Measurements from ENCODE around the gene CPSF7.
"Not testable (repeated sequence)": the region's sequence is repeated elsewhere in the genome, so short reads cannot be mapped to it uniquely, and the experiment has no call there.

The CPSF7 gene

DNA sequence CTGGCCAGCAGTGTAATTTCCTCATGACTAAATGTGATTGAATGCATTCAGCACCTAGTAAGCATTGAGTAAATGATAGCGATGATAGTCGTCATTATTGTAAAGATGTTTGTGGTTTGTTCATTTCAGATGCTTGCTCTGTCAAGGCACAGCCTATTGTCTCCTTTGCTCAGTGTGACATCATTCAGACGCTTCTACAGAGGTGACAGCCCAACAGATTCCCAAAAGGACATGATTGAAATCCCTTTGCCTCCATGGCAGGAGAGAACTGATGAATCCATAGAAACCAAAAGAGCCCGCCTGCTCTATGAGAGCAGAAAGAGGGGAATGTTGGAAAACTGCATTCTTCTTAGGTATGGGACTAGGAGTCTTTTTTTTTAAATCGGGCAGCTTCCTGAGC, 7.7 kb upstream of the CPSF7 start:
- DNase-seq, result no peak

- not testable (repeated sequence) for DNase-seq
These were observed 1.1 kb upstream of the CPSF7 start for GRCh38 chr11:61430839-61431238.

DNA sequence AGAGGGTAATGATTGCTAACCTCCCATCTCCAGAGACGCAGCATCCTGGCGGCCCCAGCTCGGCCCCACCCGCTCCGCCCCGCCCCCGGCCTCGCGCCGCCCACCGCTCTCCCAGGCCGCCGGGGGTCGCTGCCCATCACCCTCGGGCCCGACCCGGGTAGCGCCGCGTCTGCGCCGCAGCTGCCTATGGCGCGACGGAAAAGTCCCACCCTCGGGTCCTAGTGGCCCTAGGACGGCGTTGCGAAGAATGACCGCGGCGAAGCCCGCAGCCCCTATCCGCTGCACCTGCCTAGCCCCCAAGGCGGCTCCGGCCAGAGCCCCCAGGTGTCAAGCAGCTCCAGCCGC, 457 bp downstream of the CPSF7 start:
- DNase-seq, result no peak

DNA sequence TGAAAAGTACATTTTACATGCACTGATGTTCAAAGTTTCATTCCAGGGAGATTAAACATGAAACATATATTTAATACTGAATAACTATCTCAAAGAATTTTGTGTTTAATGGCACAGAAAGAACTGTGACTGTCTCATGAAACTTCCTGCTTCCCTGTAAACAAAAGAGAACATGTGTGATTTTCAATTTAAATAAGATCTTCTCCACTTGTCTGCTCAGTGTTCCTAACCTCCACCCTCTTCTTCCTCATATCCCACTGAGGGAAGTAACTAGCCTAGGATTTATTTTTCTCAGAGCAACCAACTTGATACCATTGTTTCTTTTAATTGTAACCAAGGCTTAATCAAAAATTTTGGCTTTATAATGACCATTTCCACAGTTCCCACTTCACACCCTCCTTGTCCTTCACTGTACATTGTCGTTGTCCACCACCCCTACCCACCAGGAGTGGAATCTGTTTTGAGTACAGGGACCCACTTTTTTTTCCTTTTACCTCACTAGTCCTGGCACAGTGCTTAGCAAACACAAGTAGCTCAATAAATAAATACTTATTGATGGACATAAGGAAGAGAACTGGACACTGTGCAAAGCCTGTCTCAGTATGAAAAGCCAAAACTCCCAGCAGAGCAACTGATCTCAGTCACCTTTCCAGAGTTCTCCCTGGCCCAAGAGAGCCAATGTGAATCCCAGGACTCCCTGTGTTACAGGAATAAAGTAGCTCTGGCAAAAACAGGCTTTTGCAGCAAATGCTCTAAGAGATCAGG, 4.2 kb downstream of the CPSF7 start:
- DNase-seq, result no peak

DNA sequence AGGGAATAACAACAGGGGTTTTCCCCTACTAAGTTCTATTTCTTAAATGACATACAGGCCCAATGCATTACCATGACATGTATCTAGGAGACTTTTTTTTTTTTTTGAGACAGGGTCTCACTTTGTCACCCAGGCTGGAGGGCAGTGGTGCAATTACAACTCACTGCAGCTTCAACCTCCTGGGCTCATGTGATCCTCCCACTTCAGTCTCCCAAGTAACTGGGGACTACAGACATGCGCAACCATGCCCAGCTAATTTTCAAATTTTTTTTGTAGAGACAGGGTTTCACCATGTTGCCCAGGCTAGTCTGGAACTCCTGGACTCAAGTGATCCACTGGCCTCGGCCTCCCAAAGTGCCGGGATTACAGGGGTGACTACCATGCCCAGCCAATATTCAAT, 7.5 kb downstream of the CPSF7 start:
- no peak for DNase-seq

DNA sequence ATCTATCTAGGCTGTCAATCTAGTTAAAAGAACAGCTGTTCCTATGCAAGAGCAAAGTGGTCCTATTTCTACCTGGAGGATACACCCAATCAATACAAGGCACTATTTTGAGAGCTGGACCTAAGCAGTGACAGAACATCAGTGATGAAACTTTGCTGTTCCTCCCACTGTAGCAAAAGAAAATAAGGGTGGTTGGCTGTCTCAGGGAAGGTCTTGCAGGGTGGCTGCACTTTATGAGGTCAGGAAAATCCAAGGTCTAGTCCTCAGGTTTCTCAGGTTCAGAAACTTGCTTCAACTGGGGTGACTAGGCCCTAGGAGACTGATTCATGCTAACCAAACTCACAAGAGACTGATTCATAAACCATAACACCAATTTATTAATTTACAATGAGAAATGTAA, 11.6 kb downstream of the CPSF7 start:
- DNase-seq, result no peak

GRCh38 chr11:61417670-61418069, 12.1 kb downstream of the CPSF7 start:
- no peak for DNase-seq

GRCh38 chr11:61416941-61417340, 12.8 kb downstream of the CPSF7 start:
- DNase-seq, result no peak

- no peak for DNase-seq
These were observed 14.4 kb downstream of the CPSF7 start for GRCh38 chr11:61415381-61415780.

DNA sequence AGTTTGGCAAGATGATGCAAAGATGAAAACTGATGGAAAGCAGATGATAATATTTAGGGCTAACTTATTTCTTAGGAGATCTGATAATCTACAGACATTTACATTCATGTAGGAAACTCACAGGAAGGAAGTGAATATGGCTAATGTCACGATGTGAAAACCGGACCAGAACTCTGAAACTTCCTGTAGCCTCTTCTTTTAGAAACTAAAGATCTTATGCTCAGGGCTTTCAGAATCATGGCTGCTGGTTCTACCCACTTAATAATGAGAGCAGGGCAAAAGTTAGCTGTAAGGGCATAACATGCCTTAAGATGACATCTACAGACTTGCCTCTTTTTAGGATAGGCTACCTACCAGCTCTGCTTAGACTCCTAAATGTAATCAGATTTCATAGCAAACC, 15.2 kb downstream of the CPSF7 start:
- no peak for DNase-seq

DNA sequence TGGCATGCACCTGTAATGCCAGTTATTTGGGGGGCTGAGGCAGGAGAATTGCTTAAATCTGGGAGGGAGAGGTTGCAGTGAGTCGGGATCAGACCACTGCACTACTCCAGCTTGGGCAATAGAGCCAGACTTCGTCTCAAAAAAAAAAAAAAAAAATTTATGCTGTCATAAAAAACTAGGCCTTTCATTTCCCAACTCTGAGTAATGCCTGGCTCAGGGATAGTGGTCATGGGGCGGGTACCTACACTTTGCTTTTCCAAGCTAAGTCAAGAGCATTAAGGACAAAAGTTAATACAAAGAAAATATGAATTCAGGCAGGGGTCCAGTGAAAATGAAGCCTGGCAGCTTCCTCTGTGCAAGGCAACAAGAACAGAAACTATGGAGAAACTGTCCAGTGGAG, 16.3 kb downstream of the CPSF7 start:
- no peak for DNase-seq

GRCh38 chr11:61411589-61411988, 18.2 kb downstream of the CPSF7 start:
- no peak for DNase-seq

- DNase-seq, result no peak
These were observed 22.6 kb downstream of the CPSF7 start for GRCh38 chr11:61406991-61407728.

GRCh38 chr11:61406067-61406466, 23.7 kb downstream of the CPSF7 start:
- peak in 1 of 2 donors; percentile 56 for DNase-seq

- no peak for DNase-seq
These were observed 25.1 kb downstream of the CPSF7 start for GRCh38 chr11:61404641-61405040.

GRCh38 chr11:61404103-61404502, 25.7 kb downstream of the CPSF7 start:
- DNase-seq, result no peak

GRCh38 chr11:61403658-61404057, 26.1 kb downstream of the CPSF7 start:
- DNase-seq, result no peak

DNA sequence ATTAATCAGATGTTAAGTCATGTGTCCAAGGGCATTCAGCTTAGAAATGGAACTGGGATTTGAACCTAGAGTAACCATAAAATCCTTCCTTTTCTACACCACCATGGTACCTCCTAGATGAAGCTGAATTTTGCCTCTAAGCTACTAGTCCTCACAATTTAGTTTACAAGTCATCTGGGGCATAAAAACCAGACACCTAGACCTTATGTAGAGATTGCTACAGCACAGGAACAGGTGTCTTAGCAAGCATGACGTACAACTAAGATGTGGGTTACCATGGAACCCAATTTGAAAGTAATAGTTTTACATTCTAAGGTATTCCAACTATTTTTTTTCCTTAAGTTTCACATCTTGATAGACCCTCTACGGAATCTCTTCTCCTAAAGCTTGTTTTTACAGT, 28.2 kb downstream of the CPSF7 start:
- DNase-seq, result no peak

DNA sequence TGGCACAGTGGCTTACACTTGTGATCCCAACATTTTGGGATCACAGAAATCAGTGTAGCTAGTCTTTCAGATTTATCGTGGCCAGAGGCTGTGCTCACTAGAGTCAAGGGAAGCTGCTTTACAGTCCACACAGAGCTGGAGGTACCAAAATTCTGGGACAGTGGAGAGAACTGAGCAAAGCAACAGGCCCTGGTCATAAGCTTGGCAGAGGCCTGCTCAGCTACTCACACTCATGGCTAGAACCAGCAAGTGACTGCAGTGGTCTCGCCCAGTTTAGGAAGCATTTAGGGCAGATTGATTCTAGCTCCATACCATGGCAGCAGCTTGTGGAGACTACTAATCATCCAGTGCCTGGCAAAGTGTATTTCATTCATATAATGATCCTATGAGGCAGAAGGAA, 28.6 kb downstream of the CPSF7 start:
- no peak for DNase-seq

- no peak for DNase-seq
These were observed 36.7 kb downstream of the CPSF7 start for GRCh38 chr11:61392981-61393595.

DNA sequence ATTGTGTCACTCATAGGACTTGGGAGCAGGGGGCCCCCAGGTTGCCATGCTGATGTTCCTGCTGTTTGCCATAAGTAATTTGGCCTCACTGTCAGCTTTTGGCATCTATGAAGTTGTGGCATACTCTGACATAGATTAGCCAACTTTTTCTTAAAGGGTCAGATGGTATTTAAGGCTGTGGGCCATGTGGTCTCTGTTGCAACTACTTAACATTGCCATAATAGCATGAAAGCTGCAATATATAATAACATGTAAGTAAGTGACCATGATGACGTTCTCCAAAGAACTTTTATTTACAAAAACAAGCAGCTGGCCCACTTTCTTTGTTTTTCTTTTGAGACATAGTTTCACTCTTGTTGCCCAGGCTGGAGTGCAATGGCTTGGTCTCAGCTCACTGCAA, 39.6 kb downstream of the CPSF7 start:
- DNase-seq, result no peak

GRCh38 chr11:61384271-61385242, 45.2 kb downstream of the CPSF7 start:
- DNase-seq, result no peak

- DNase-seq, result not testable (repeated sequence)
These were observed 45.9 kb downstream of the CPSF7 start for GRCh38 chr11:61383859-61384258.

Data from hippocampal formation (tissue), 2 donors.